CD8-positive, alpha-beta memory T cell (primary cell): Measurements from ENCODE around the gene CRTC3. TPM values are rescaled to one million over a fixed set of nuclear protein-coding genes. Genes with fewer than 3 reads are reported as not detected.

Experiments
- CTCF ChIA-PET: fragments of 350-600 bp; sonication (Branson Sonifier 250); formaldehyde crosslinking; loops from one replicate; lab custom pipeline; 2021; ENCODE audit warnings: antibody characterized with exemption; lab: Charles Lee
- POLR2A ChIA-PET: fragments of 350-600 bp; sonication (Branson Sonifier 250); formaldehyde crosslinking; loops from one replicate; lab custom pipeline; 2021; ENCODE audit warnings: antibody characterized with exemption; lab: Charles Lee
- DNase-seq, 5 donors: peaks; one replicate each; pipeline versions ENCODE4 v3.0.0 to v3.0.0-alpha.2; 2020 to 2022; ENCODE audit warnings: mixed read lengths in 1 of 5
- H3K27ac ChIP-seq: one replicate; pipeline ENCODE4 v1.7.0; 2013; ENCODE audit warnings: low read depth, mild to moderate bottlenecking, low read length, moderate library complexity
- H3K27me3 ChIP-seq: 2 replicates; pipeline ENCODE4 v1.7.0; 2013; ENCODE audit warnings: low read length, mild to moderate bottlenecking; ENCODE audit not compliant: insufficient read depth, poor library complexity, severe bottlenecking
- H3K36me3 ChIP-seq: 2 replicates; pipeline ENCODE4 v1.7.0; 2013; ENCODE audit warnings: mild to moderate bottlenecking, low read length, moderate library complexity; ENCODE audit not compliant: insufficient read depth
- H3K4me1 ChIP-seq: 2 replicates; pipeline ENCODE4 v1.7.0; 2013; ENCODE audit warnings: mild to moderate bottlenecking, low read length, moderate library complexity; ENCODE audit not compliant: insufficient read depth
- H3K4me3 ChIP-seq: 2 replicates; pipeline ENCODE4 v1.7.0; 2013; ENCODE audit warnings: mild to moderate bottlenecking, low read length
- H3K9me3 ChIP-seq: 2 replicates; pipeline ENCODE4 v1.7.0; 2013; ENCODE audit warnings: mild to moderate bottlenecking, low read length
- H3K27ac Mint-ChIP-seq, 8 donors: one replicate each; pipeline ENCODE4 v1.8.0; 2020 to 2021; ENCODE audit warnings: mixed read lengths in 8 of 8, mild to moderate bottlenecking in 6 of 8, inconsistent platforms in 3 of 8, moderate library complexity in 3 of 8
- H3K27me3 Mint-ChIP-seq, 2 donors: one replicate each; pipeline ENCODE4 v1.8.0; 2020 to 2021; ENCODE audit warnings: mixed read lengths in 2 of 2, mild to moderate bottlenecking in 1 of 2, moderate library complexity in 1 of 2
- H3K36me3 Mint-ChIP-seq, 3 donors: one replicate each; pipeline ENCODE4 v1.8.0; 2020 to 2021; ENCODE audit warnings: mixed read lengths in 3 of 3, inconsistent platforms in 1 of 3, mild to moderate bottlenecking in 1 of 3
- H3K4me1 Mint-ChIP-seq, 3 donors: one replicate each; pipeline ENCODE4 v1.8.0; 2020 to 2021; ENCODE audit warnings: mixed read lengths in 3 of 3, inconsistent platforms in 1 of 3, mild to moderate bottlenecking in 1 of 3
- H3K4me3 Mint-ChIP-seq, 7 donors: one replicate each; pipeline ENCODE4 v1.8.0; 2020 to 2021; ENCODE audit warnings: mixed read lengths in 7 of 7, mild to moderate bottlenecking in 6 of 7, moderate library complexity in 4 of 7, inconsistent platforms in 2 of 7
- H3K9me3 Mint-ChIP-seq, 5 donors: one replicate each; pipeline ENCODE4 v1.8.0; 2020 to 2022; ENCODE audit warnings: mixed read lengths in 5 of 5, mild to moderate bottlenecking in 3 of 5, moderate library complexity in 2 of 5, inconsistent platforms in 1 of 5
- polyA plus RNA-seq: library from polyadenylated mRNA; unstranded; fragments of 300-500 nt; fragmentation: Illumina TruSeq; gene quantifications from one replicate; pipeline ENCODE4 v1.2.3, GENCODE V29; 2021
- total RNA-seq, 2 experiments: library from RNA; stranded (reverse); gene quantifications; one replicate each; pipeline ENCODE4 v1.2.3, GENCODE V29; 2021

The CRTC3 gene
- total and polyA plus RNA-seq, 3 experiments from 2014 or later = 25.5 to 34.2 (median 26.7) TPM

DNA sequence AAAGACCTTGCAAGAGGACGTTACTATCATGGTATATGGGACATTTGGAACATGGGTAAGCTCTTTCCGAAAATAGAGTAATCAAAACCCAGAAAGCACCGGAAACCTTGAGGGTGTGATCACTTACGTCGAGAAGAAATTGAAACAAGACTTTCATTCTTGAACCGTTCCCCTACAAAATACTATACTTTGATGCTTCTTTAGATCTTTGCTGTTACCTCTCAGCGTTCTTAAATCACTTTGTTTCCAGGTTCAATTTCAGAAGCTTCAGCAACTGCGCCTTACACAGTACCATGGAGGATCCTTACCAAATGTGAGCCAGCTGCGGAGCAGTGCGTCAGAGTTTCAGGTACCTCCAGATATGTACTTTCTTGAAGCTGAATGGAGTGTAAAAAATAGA, 10.1 kb downstream of the CRTC3 start:
- Histone ChIP-seq H3K9me3 (no peaks in the 10 kb centered on the region), H3K27ac (no peak overlapping the region), H3K36me3 (no peaks in the 10 kb centered on the region), H3K4me3 (peak overlapping the region; percentile 11), H3K27me3 (no peaks in the 10 kb centered on the region), H3K4me1 (peaks cover 64% of the 10 kb centered on the region)
- Mint-ChIP-seq H3K4me1 (peaks cover 55 to 84% (median 79%) of the 10 kb centered on the region in 3 donors), H3K4me3 (peak overlapping the region; percentile 86 to 94 (median 90)), H3K27ac (peak overlapping the region; percentile 90 to 99 (median 96)), H3K27me3 (no peaks in the 10 kb centered on the region), H3K36me3 (peaks cover 0 to 30% (median 8%) of the 10 kb centered on the region in 3 donors), H3K9me3 (no peaks in the 10 kb centered on the region)
- POLR2A ChIA-PET = interaction anchor here (0.5 to 1.8 kb wide), 2 partner anchors 10 to 16 kb away, joined by 3 to 15 read pairs; partner anchors contain the start of gene CRTC3
- CTCF ChIA-PET = interaction anchor here (0.7 to 1.9 kb wide), 7 partner anchors 9 to 394 kb away, joined by 3 to 8 read pairs (median 4); no protein-coding TSS in a partner anchor
- peak in 2 of 5 donors; percentile 32 to 66 for DNase-seq

GRCh38 chr15:90540768-90541167, 11.0 kb downstream of the CRTC3 start:
- no peaks in the 10 kb centered on the region for H3K9me3 Mint-ChIP-seq
- CTCF ChIA-PET = interaction anchor here (1.5 kb wide), 2 partner anchors 14 to 58 kb away, joined by 4 read pairs; no protein-coding TSS in a partner anchor
- POLR2A ChIA-PET = interaction anchor here (1.8 kb wide), 1 partner anchor 11 kb away, joined by 15 read pairs; the partner anchor contains the start of gene CRTC3
- H3K36me3 ChIP-seq = no peaks in the 10 kb centered on the region
- no peaks in the 10 kb centered on the region for H3K27me3 Mint-ChIP-seq
- H3K27ac ChIP-seq = no peak overlapping the region
- H3K4me3 ChIP-seq = no peak overlapping the region
- no peaks in the 10 kb centered on the region for H3K9me3 ChIP-seq
- H3K4me1 Mint-ChIP-seq = peaks cover 51 to 81% (median 76%) of the 10 kb centered on the region in 3 donors
- H3K27ac Mint-ChIP-seq = peak overlapping the region in 4 of 8 donors; percentile 18 to 98 (median 56)
- no peak for DNase-seq
- no peaks in the 10 kb centered on the region for H3K27me3 ChIP-seq
- H3K4me1 ChIP-seq = peaks cover 58% of the 10 kb centered on the region
- peaks cover 0 to 34% (median 6%) of the 10 kb centered on the region in 3 donors for H3K36me3 Mint-ChIP-seq
- peak overlapping the region in 3 of 7 donors; percentile 15 to 23 (median 17) for H3K4me3 Mint-ChIP-seq

DNA sequence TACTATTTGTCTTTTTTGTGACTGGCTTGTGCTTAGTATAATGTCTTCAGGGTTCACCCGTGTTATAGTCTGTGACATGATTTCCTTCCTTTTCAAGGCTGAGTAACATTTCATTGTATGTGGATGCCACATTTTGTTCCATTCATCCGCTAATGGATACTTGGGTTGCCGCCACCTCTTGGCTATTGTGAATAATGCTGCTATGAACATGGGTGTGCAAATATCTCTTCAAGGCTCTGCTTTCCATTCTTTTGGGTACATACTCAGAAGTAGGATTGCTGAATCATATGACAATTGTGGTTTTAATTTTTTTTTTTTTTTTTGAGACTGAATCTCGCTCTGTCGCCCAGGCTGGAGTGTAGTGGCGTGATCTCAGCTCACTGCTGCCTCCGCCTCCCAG, 15.4 kb downstream of the CRTC3 start:
- DNase-seq = no peak
- Mint-ChIP-seq H3K9me3 (no peaks in the 10 kb centered on the region), H3K4me1 (peaks cover 29 to 68% (median 60%) of the 10 kb centered on the region in 3 donors), H3K27ac (peak overlapping the region in 4 of 8 donors; percentile 5 to 57 (median 48)), H3K36me3 (peaks cover 0 to 53% (median 2%) of the 10 kb centered on the region in 3 donors), H3K4me3 (no peak overlapping the region), H3K27me3 (no peaks in the 10 kb centered on the region)
- H3K27ac ChIP-seq = no peak overlapping the region
- peaks cover 49% of the 10 kb centered on the region for H3K4me1 ChIP-seq
- H3K4me3 ChIP-seq = no peak overlapping the region
- ChIA-PET POLR2A (no interaction called here), CTCF (no interaction called here)
- H3K9me3 ChIP-seq = no peaks in the 10 kb centered on the region
- no peaks in the 10 kb centered on the region for H3K36me3 ChIP-seq
- no peaks in the 10 kb centered on the region for H3K27me3 ChIP-seq

GRCh38 chr15:90547540-90547939, 17.8 kb downstream of the CRTC3 start:
- Mint-ChIP-seq H3K4me3 (no peak overlapping the region), H3K36me3 (peaks cover 0 to 56% (median 10%) of the 10 kb centered on the region in 3 donors), H3K27me3 (no peaks in the 10 kb centered on the region), H3K27ac (peak overlapping the region in 4 of 8 donors; percentile 4 to 66 (median 34)), H3K4me1 (peaks cover 30 to 63% (median 55%) of the 10 kb centered on the region in 3 donors), H3K9me3 (no peaks in the 10 kb centered on the region)
- Histone ChIP-seq H3K4me3 (no peak overlapping the region), H3K27ac (no peak overlapping the region), H3K27me3 (no peaks in the 10 kb centered on the region), H3K36me3 (no peaks in the 10 kb centered on the region), H3K9me3 (no peaks in the 10 kb centered on the region), H3K4me1 (peaks cover 37% of the 10 kb centered on the region)
- ChIA-PET CTCF (no interaction called here), POLR2A (no interaction called here)
- no peak for DNase-seq

DNA sequence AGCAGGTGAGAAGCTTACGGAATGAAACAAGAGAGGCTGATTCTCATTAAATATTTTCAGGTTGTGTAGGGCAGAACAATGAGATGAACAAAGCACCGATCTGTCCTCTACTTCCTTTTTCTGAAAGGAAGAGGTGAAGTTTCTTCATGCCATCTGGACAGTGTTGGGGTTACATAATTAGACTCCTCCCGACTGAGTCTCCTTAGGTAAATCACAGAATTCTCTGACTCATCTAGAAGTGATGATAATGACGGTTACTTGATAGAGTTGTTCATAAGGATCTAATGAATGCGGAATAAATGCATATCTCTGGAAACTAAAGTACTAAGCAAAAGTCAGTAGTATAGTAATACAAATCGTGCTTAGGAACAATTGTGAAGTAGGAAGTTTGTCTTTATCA, 21.2 kb downstream of the CRTC3 start:
- Mint-ChIP-seq H3K4me1 (peaks cover 25 to 56% (median 53%) of the 10 kb centered on the region in 3 donors), H3K27me3 (no peaks in the 10 kb centered on the region), H3K27ac (peak overlapping the region in 1 of 8 donors; percentile 26), H3K4me3 (no peak overlapping the region), H3K36me3 (peaks cover 0 to 54% (median 20%) of the 10 kb centered on the region in 3 donors), H3K9me3 (no peaks in the 10 kb centered on the region)
- no peak for DNase-seq
- Histone ChIP-seq H3K27me3 (no peaks in the 10 kb centered on the region), H3K36me3 (no peaks in the 10 kb centered on the region), H3K27ac (no peak overlapping the region), H3K9me3 (no peaks in the 10 kb centered on the region), H3K4me3 (no peak overlapping the region), H3K4me1 (peaks cover 32% of the 10 kb centered on the region)
- POLR2A ChIA-PET = no interaction called here
- CTCF ChIA-PET = no interaction called here

DNA sequence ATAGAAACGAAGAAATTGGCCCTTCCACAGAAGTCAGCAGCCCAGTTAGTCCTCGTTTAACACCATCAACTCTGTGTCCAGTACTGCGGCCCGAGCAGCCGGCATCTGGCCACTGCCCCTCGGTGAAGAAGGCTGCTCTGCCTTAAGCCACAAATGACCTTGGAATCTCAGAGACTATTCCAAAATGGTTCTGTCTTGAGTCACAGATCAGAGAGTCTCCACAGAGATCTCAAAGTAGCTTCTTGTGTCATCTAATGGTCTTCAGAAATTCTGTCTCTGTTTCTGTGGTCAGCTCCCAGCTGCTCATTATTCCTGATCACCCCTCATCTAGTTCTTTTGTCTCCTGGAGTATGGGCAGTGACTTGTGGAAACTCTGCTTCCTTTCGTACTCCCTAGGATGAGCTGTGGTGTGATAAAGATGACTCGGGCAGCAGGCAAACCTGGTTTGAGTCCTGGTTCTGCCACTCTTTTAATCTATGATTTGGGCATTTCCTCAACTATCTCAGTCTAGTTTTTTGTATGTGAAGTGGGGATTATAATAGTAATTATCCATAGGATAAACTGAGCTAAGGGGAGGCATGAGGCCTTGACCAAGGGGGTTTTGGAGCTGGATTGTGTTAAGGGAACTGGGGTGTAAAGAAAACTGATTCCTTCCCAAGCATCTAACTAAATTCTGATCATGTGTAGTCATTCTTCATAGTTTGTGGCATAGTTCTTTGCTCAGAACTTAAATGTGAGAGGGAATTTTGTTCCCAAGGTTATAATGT, 22.6 kb downstream of the CRTC3 start:
- ChIA-PET POLR2A (no interaction called here), CTCF (no interaction called here)
- Mint-ChIP-seq H3K27me3 (no peaks in the 10 kb centered on the region), H3K9me3 (no peaks in the 10 kb centered on the region), H3K4me3 (no peak overlapping the region), H3K27ac (peak overlapping the region in 1 of 8 donors; percentile 71), H3K4me1 (peaks cover 30 to 57% (median 57%) of the 10 kb centered on the region in 3 donors), H3K36me3 (peaks cover 0 to 50% (median 25%) of the 10 kb centered on the region in 3 donors)
- H3K36me3 ChIP-seq = no peaks in the 10 kb centered on the region
- H3K27ac ChIP-seq = no peak overlapping the region
- peaks cover 40% of the 10 kb centered on the region for H3K4me1 ChIP-seq
- no peaks in the 10 kb centered on the region for H3K9me3 ChIP-seq
- H3K4me3 ChIP-seq = no peak overlapping the region
- no peak for DNase-seq
- H3K27me3 ChIP-seq = no peaks in the 10 kb centered on the region

GRCh38 chr15:90552929-90553211, 23.1 kb downstream of the CRTC3 start:
- Histone ChIP-seq H3K36me3 (no peaks in the 10 kb centered on the region), H3K27me3 (no peaks in the 10 kb centered on the region), H3K27ac (no peak overlapping the region), H3K4me3 (no peak overlapping the region), H3K4me1 (peaks cover 40% of the 10 kb centered on the region), H3K9me3 (no peaks in the 10 kb centered on the region)
- no peak overlapping the region for H3K27ac Mint-ChIP-seq
- POLR2A ChIA-PET = no interaction called here
- no peak overlapping the region for H3K4me3 Mint-ChIP-seq
- CTCF ChIA-PET = no interaction called here
- H3K27me3 Mint-ChIP-seq = peaks cover 0 to 1% of the 10 kb centered on the region in 2 donors
- H3K4me1 Mint-ChIP-seq = peaks cover 30 to 57% (median 56%) of the 10 kb centered on the region in 3 donors
- peaks cover 0 to 47% (median 26%) of the 10 kb centered on the region in 3 donors for H3K36me3 Mint-ChIP-seq
- no peak for DNase-seq
- H3K9me3 Mint-ChIP-seq = no peaks in the 10 kb centered on the region

DNA sequence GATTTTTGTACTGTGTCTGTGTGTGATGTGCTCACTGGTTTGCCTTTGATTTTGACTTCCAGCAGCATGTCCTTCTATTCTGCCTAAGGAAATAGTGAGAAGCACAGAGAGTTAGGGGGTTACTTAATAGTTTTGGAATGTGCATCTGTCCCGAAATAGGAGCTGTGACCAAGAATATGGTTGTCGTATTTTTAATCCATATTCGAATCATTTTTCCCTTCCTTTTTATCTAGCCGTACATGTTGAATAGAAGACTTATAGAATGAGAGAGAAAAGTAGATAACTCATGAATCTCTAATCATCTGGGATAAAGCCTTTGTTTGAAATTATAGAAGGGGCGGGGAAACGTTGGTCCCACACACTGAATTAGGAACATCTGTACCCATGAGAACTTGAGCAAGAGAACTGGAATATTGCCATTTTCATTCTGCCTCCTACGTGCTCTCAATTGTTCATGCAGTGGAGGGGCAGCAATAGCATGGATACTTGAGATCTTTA, 23.6 kb downstream of the CRTC3 start:
- H3K27me3 ChIP-seq = no peaks in the 10 kb centered on the region
- Mint-ChIP-seq H3K27me3 (peaks cover 0 to 1% of the 10 kb centered on the region in 2 donors), H3K4me3 (no peak overlapping the region), H3K4me1 (peaks cover 33 to 57% (median 56%) of the 10 kb centered on the region in 3 donors), H3K36me3 (peaks cover 0 to 45% (median 26%) of the 10 kb centered on the region in 3 donors), H3K9me3 (no peaks in the 10 kb centered on the region), H3K27ac (peak overlapping the region in 1 of 8 donors; percentile 7)
- H3K36me3 ChIP-seq = no peaks in the 10 kb centered on the region
- no peaks in the 10 kb centered on the region for H3K9me3 ChIP-seq
- DNase-seq = no peak
- no peak overlapping the region for H3K4me3 ChIP-seq
- H3K4me1 ChIP-seq = peaks cover 40% of the 10 kb centered on the region
- ChIA-PET POLR2A (no interaction called here), CTCF (no interaction called here)
- no peak overlapping the region for H3K27ac ChIP-seq
